ENCODE results near the gene CCSER2. TPM values are rescaled to one million over a fixed set of nuclear protein-coding genes. Genes with fewer than 3 reads are reported as not detected.

CCSER2 gene
- polyA plus RNA-seq, 1 of the 3 experiments (the other 2 are of a cell fraction): 8.5 TPM

- Histone ChIP-seq H3K36me3 (replicated peaks in 1 of 2; ENCODE audit: control insufficient read depth in 1 of 2, insufficient read depth in 2 of 2, low read length in 1 of 2) (no peaks in the 10 kb centered on the region), H3K9me3 (no peaks in the 10 kb centered on the region), H3K4me2 (no peak overlapping the region), H3K4me3 (ENCODE audit: low read depth in 2 of 2, low read length in 1 of 2) (no peak overlapping the region), H3F3A (replicated peaks; ENCODE audit: insufficient read depth) (peaks cover 22% of the 10 kb centered on the region), H3K9ac (no peak overlapping the region), H3K27ac (ENCODE audit: low read depth in 2 of 2, low read length in 1 of 2) (no peak overlapping the region), H2AFZ (ENCODE audit: low read depth) (no peak overlapping the region), H4K20me1 (ENCODE audit: insufficient read depth) (peaks cover 92% of the 10 kb centered on the region), H3K79me2 (ENCODE audit: insufficient read depth) (peaks cover 98% of the 10 kb centered on the region), H3K27me3 (ENCODE audit: insufficient read depth) (no peaks in the 10 kb centered on the region), H3K4me1 (ENCODE audit: control insufficient read depth in 1 of 2, insufficient read depth in 2 of 2, low read depth in 1 of 2, low read length in 1 of 2) (peaks cover 29% of the 10 kb centered on the region in 2 experiments), H3K9me2 (no peaks in the 10 kb centered on the region)
- no peak for DNase-seq
- no peak for TF ChIP-seq FOXJ3 (CRISPR knock-in tag; IDR thresholded peaks at IDR 0.05)
- no peak for TF ChIP-seq RAD21 (IDR thresholded peaks at IDR 0.05; ENCODE audit: low read length)
- no peak; the same call in 1 of the 2 replicates for TF ChIP-seq MXI1 (IDR thresholded peaks at IDR 0.05; ENCODE audit: low read depth, low read length)
- TF ChIP-seq RCOR1 (IDR thresholded peaks at IDR 0.05; ENCODE audit: low read length): no peak
- POLR2A ChIA-PET: no interaction called here
- WGBS (ENCODE audit: low lambda C conversion rate): 94% methylated on average over 2 of the region's 2 CpGs
- CTCF ChIA-PET: interaction anchor here (0.9 to 7.3 kb wide), 3 partner anchors 18 to 203 kb away, joined by 3 to 34 read pairs (median 3); no protein-coding TSS in a partner anchor
Measured at GRCh38 chr10:84333864-84334451, 5.6 kb downstream of the CCSER2 start.

DNA sequence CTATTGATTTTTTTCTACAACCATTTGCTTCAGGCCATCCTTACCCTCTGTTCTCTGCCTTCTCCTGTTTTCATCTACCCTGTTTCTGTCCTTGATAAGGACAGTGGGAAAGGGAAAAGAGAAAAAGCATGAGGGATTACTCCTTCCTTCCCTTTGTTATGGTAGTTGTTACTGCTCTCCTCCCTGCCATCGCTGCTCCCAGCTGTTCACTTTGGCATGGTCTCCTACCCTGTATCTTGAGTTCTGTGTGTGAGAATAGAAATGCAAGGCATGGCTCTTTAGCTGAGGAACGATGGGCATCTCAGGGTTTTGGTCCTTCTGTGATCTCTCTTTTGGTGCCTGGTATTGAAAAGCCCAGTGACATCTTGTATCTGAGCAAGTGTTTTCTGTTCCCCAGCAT is 6.4 kb downstream of the CCSER2 start:
- ChIA-PET POLR2A (no interaction called here), CTCF (interaction anchor here (0.9 to 7.3 kb wide), 3 partner anchors 17 to 203 kb away, joined by 3 to 34 read pairs (median 3); no protein-coding TSS in a partner anchor)
- no peaks in the 10 kb centered on the region for H3K36me3 ChIP-seq (replicated peaks in 1 of 2; ENCODE audit: control insufficient read depth in 1 of 2, insufficient read depth in 2 of 2, low read length in 1 of 2)
- no peak overlapping the region for H3K4me2 ChIP-seq
- no peaks in the 10 kb centered on the region for H3K27me3 ChIP-seq (ENCODE audit: insufficient read depth)
- no peaks in the 10 kb centered on the region for H3K9me2 ChIP-seq
- 100% methylated on average over 2 of the region's 2 CpGs for WGBS (ENCODE audit: low lambda C conversion rate)
- no peak for TF ChIP-seq GATA2 (CRISPR knock-in tag; IDR thresholded peaks at IDR 0.05)
- TF ChIP-seq, protein P1, sequence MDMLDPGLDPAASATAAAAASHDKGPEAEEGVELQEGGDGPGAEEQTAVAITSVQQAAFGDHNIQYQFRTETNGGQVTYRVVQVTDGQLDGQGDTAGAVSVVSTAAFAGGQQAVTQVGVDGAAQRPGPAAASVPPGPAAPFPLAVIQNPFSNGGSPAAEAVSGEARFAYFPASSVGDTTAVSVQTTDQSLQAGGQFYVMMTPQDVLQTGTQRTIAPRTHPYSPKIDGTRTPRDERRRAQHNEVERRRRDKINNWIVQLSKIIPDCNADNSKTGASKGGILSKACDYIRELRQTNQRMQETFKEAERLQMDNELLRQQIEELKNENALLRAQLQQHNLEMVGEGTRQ (IDR thresholded peaks at IDR 0.05; ENCODE audit: borderline replicate concordance, low read depth, low read length): no peak
- TF ChIP-seq TEAD4 (IDR thresholded peaks at IDR 0.05; ENCODE audit: borderline replicate concordance, insufficient read depth): no peak
- no peak for TF ChIP-seq ZBTB33 (IDR thresholded peaks at IDR 0.05; ENCODE audit: borderline replicate concordance, low read depth)
- TF ChIP-seq TCF12 (IDR thresholded peaks at IDR 0.05): no peak
- TF ChIP-seq RXRA (IDR thresholded peaks at IDR 0.05; ENCODE audit: borderline replicate concordance, low read depth): no peak
- TF ChIP-seq MEF2A (IDR thresholded peaks at IDR 0.05; ENCODE audit: borderline replicate concordance, low read depth): no peak
- no peak for TF ChIP-seq GABPA (IDR thresholded peaks at IDR 0.05; ENCODE audit: low read depth)
- TF ChIP-seq, protein P2, sequence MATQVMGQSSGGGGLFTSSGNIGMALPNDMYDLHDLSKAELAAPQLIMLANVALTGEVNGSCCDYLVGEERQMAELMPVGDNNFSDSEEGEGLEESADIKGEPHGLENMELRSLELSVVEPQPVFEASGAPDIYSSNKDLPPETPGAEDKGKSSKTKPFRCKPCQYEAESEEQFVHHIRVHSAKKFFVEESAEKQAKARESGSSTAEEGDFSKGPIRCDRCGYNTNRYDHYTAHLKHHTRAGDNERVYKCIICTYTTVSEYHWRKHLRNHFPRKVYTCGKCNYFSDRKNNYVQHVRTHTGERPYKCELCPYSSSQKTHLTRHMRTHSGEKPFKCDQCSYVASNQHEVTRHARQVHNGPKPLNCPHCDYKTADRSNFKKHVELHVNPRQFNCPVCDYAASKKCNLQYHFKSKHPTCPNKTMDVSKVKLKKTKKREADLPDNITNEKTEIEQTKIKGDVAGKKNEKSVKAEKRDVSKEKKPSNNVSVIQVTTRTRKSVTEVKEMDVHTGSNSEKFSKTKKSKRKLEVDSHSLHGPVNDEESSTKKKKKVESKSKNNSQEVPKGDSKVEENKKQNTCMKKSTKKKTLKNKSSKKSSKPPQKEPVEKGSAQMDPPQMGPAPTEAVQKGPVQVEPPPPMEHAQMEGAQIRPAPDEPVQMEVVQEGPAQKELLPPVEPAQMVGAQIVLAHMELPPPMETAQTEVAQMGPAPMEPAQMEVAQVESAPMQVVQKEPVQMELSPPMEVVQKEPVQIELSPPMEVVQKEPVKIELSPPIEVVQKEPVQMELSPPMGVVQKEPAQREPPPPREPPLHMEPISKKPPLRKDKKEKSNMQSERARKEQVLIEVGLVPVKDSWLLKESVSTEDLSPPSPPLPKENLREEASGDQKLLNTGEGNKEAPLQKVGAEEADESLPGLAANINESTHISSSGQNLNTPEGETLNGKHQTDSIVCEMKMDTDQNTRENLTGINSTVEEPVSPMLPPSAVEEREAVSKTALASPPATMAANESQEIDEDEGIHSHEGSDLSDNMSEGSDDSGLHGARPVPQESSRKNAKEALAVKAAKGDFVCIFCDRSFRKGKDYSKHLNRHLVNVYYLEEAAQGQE (IDR thresholded peaks at IDR 0.05; ENCODE audit: low read depth, low read length): no peak
- TF ChIP-seq FOXM1 (IDR thresholded peaks at IDR 0.05; ENCODE audit: low read depth): no peak
- peak overlapping the region in 1 of 2 experiments; percentile 41; a peak in 1 of 4 replicates for H3K27ac ChIP-seq (ENCODE audit: low read depth in 2 of 2, low read length in 1 of 2)
- peaks cover 93% of the 10 kb centered on the region for H4K20me1 ChIP-seq (ENCODE audit: insufficient read depth)
- H3K79me2 ChIP-seq (ENCODE audit: insufficient read depth): peaks cover 98% of the 10 kb centered on the region
- H3K4me1 ChIP-seq (ENCODE audit: control insufficient read depth in 1 of 2, insufficient read depth in 2 of 2, low read depth in 1 of 2, low read length in 1 of 2): peaks cover 23 to 29% of the 10 kb centered on the region in 2 experiments
- H3K9me3 ChIP-seq: no peaks in the 10 kb centered on the region
- no peak overlapping the region for H3K9ac ChIP-seq
- no peak overlapping the region for H3K4me3 ChIP-seq (ENCODE audit: low read depth in 2 of 2, low read length in 1 of 2)
- peaks cover 22% of the 10 kb centered on the region for H3F3A ChIP-seq (replicated peaks; ENCODE audit: insufficient read depth)
- no peak overlapping the region for H2AFZ ChIP-seq (ENCODE audit: low read depth)
- no peak for DNase-seq

Measured in SK-N-SH (cell line).